Measurements from ENCODE around the gene PRDM15. TPM values are rescaled to one million over a fixed set of nuclear protein-coding genes. Genes with fewer than 3 reads are reported as not detected.

PRDM15 gene
- total RNA-seq, 4 donors from 2014 or later, result 4.7 to 9.2 (median 5.4) TPM

GRCh38 chr21:41821756-41822431 is 57.2 kb downstream of the PRDM15 start:
- WGBS, 2 donors, result 87 to 92% methylated on average over 30 to 31 of the region's 32 CpGs
- H3K27me3 ChIP-seq, result no peaks in the 10 kb centered on the region
- TF ChIP-seq CTCF (IDR thresholded peaks at IDR 0.05) (no peak), POLR2A (IDR thresholded peaks at IDR 0.05) (no peak)
- DNase-seq, result no peak
- no peaks in the 10 kb centered on the region for H3K9me3 ChIP-seq
- intact Hi-C loops (cut with DNase I), result loop anchor here (10.0 kb wide), 1 partner anchor 293 kb away; no protein-coding TSS in a partner anchor
- H3K36me3 ChIP-seq, result peaks cover 0 to 83% (median 6%) of the 10 kb centered on the region in 3 donors
- H3K27ac ChIP-seq, result no peak overlapping the region
- peaks cover 0 to 2% (median 0%) of the 10 kb centered on the region in 3 donors for H3K4me1 ChIP-seq
- H3K4me3 ChIP-seq, result no peak overlapping the region

- H3K27ac ChIP-seq, result no peak overlapping the region
- H3K9me3 ChIP-seq, result no peaks in the 10 kb centered on the region
- DNase-seq, result no peak
- peaks cover 0 to 76% (median 5%) of the 10 kb centered on the region in 3 donors for H3K36me3 ChIP-seq
- peaks cover 0 to 8% (median 0%) of the 10 kb centered on the region in 3 donors for H3K4me1 ChIP-seq
- WGBS, 2 donors, result 82% methylated on average over 10 to 11 of the region's 21 CpGs
- H3K4me3 ChIP-seq, result no peak overlapping the region
- TF ChIP-seq CTCF (IDR thresholded peaks at IDR 0.05), result no peak
- no peak for TF ChIP-seq POLR2A (IDR thresholded peaks at IDR 0.05)
- no peaks in the 10 kb centered on the region for H3K27me3 ChIP-seq
- intact Hi-C loops (cut with DNase I), result loop anchor here (10.0 kb wide), 1 partner anchor 294 kb away; no protein-coding TSS in a partner anchor
Measured at GRCh38 chr21:41821081-41821755, 57.9 kb downstream of the PRDM15 start.

- H3K27ac ChIP-seq, result no peak overlapping the region
- peaks cover 0 to 73% (median 0%) of the 10 kb centered on the region in 3 donors for H3K36me3 ChIP-seq
- no peak for DNase-seq
- H3K27me3 ChIP-seq, result no peaks in the 10 kb centered on the region
- H3K4me1 ChIP-seq, result peaks cover 0 to 8% (median 0%) of the 10 kb centered on the region in 3 donors
- intact Hi-C loops (cut with DNase I), result loop anchor here (10.0 kb wide), 1 partner anchor 294 kb away; no protein-coding TSS in a partner anchor
- 90 to 92% methylated on average over 15 to 16 of the region's 19 CpGs for WGBS, 2 donors
- TF ChIP-seq CTCF (IDR thresholded peaks at IDR 0.05), result no peak
- TF ChIP-seq POLR2A (IDR thresholded peaks at IDR 0.05), result no peak
- H3K9me3 ChIP-seq, result no peaks in the 10 kb centered on the region
- no peak overlapping the region for H3K4me3 ChIP-seq
Measured at GRCh38 chr21:41820384-41821080, 58.6 kb downstream of the PRDM15 start.

- Histone ChIP-seq H3K27ac (no peak overlapping the region), H3K36me3 (peaks cover 0 to 73% (median 0%) of the 10 kb centered on the region in 3 donors), H3K4me1 (peaks cover 0 to 8% (median 0%) of the 10 kb centered on the region in 3 donors), H3K4me3 (no peak overlapping the region), H3K27me3 (no peaks in the 10 kb centered on the region), H3K9me3 (no peaks in the 10 kb centered on the region)
- no peak for DNase-seq
- intact Hi-C loops (cut with DNase I), result loop anchor here (5.0 to 10.0 kb wide), 2 partner anchors 208 to 295 kb away; no protein-coding TSS in a partner anchor
- TF ChIP-seq POLR2A (IDR thresholded peaks at IDR 0.05) (no peak), CTCF (IDR thresholded peaks at IDR 0.05) (no peak)
- 95 to 100% methylated on average over 1 to 15 of the region's 19 CpGs for WGBS, 2 donors
Measured at GRCh38 chr21:41819856-41820281, 59.3 kb downstream of the PRDM15 start.

Data from esophagus squamous epithelium (tissue), 5 donors.